IMR-90 (cell line): ENCODE measurements around the gene CAGE1. TPM values are rescaled to one million over a fixed set of nuclear protein-coding genes. Genes with fewer than 3 reads are reported as not detected.

Source experiments
- ATAC-seq: fragments of 200-7000 bp; cut with Tn5 transposase; 2 replicates; pipeline ENCODE4 v1.9.1; 2020; ENCODE audit warnings: low read depth, mild to moderate bottlenecking, moderate library complexity
- BruUV-seq: library from RNA; stranded (reverse); fragments of 400-500 nt; replicated peaks from 2 replicates; lab custom pipeline; 2021; lab: Mats Ljungman, UMichigan
- CTCF ChIA-PET: fragments of 300-600 bp; formaldehyde crosslinking; extraction: SDS; loops from one replicate; lab custom pipeline; 2021; ENCODE audit warnings: antibody characterized with exemption; lab: Yijun Ruan, JAX
- POLR2A ChIA-PET: fragments of 300-600 bp; sonication (Branson Sonifier 250); formaldehyde crosslinking; loops from one replicate; lab custom pipeline; 2022; ENCODE audit warnings: antibody characterized with exemption; ENCODE audit not compliant: unreplicated experiment; lab: Charles Lee
- DNase-seq: peaks from one replicate; pipeline ENCODE4 v3.0.0; 2013
- H2AFZ ChIP-seq: replicated peaks from 2 replicates; pipeline ENCODE3; 2013; ENCODE audit warnings: low read length, mild to moderate bottlenecking; ENCODE audit not compliant: poor library complexity
- H2AK5ac ChIP-seq: 2 replicates; pipeline ENCODE4 v1.6.1; 2013; ENCODE audit warnings: low read depth, low read length, inconsistent platforms
- H2AK9ac ChIP-seq: replicated peaks from 2 replicates; pipeline ENCODE3; 2013; ENCODE audit warnings: mild to moderate bottlenecking, low read depth, low read length, moderate library complexity; ENCODE audit not compliant: poor library complexity
- H2BK120ac ChIP-seq: 2 replicates; pipeline ENCODE4 v1.6.1; 2013; ENCODE audit warnings: low read depth, low read length, inconsistent platforms
- H2BK15ac ChIP-seq: 3 replicates; pipeline ENCODE4 v1.6.1; 2013; ENCODE audit warnings: low read depth, low read length, inconsistent platforms
- H2BK20ac ChIP-seq: 2 replicates; pipeline ENCODE4 v1.6.1; 2013; ENCODE audit warnings: low read depth, mild to moderate bottlenecking, inconsistent platforms, low read length, moderate library complexity
- H2BK5ac ChIP-seq: 2 replicates; pipeline ENCODE4 v1.6.1; 2013; ENCODE audit warnings: mild to moderate bottlenecking, low read depth, low read length, inconsistent platforms; ENCODE audit not compliant: poor library complexity, severe bottlenecking
- H3K14ac ChIP-seq: replicated peaks from 2 replicates; pipeline ENCODE4 v1.6.1; 2013; ENCODE audit warnings: low read depth, low read length, inconsistent platforms
- H3K18ac ChIP-seq: 2 replicates; pipeline ENCODE4 v1.6.1; 2013; ENCODE audit warnings: low read depth, low read length, control low read depth
- H3K23ac ChIP-seq: 2 replicates; pipeline ENCODE4 v1.6.1; 2013; ENCODE audit warnings: low read depth, low read length, inconsistent platforms
- H3K27ac ChIP-seq: 2 replicates; pipeline ENCODE4 v1.5.1; 2013; ENCODE audit warnings: mild to moderate bottlenecking, control low read depth, low read length; ENCODE audit not compliant: insufficient read depth
- H3K27me3 ChIP-seq: 2 replicates; pipeline ENCODE4 v1.6.1; 2013; ENCODE audit warnings: low read length; ENCODE audit not compliant: control insufficient read depth, insufficient read depth
- H3K36me3 ChIP-seq: 2 replicates; pipeline ENCODE4 v1.6.1; 2013; ENCODE audit warnings: low read length, mixed read lengths; ENCODE audit not compliant: control insufficient read depth, insufficient read depth
- H3K4ac ChIP-seq: 2 replicates; pipeline ENCODE4 v1.6.1; 2013; ENCODE audit warnings: low read depth, low read length, inconsistent platforms
- H3K4me1 ChIP-seq: 2 replicates; pipeline ENCODE4 v1.6.1; 2013; ENCODE audit warnings: low read length, mixed read lengths; ENCODE audit not compliant: control insufficient read depth, insufficient read depth
- H3K4me2 ChIP-seq: 2 replicates; pipeline ENCODE4 v1.6.1; 2013; ENCODE audit warnings: low read depth, mild to moderate bottlenecking, control low read depth, low read length, moderate library complexity
- H3K4me3 ChIP-seq: 2 replicates; pipeline ENCODE4 v1.5.1; 2013; ENCODE audit warnings: low read depth, mild to moderate bottlenecking, control low read depth, low read length, moderate library complexity; ENCODE audit not compliant: insufficient read depth
- H3K56ac ChIP-seq: 2 replicates; pipeline ENCODE4 v1.6.1; 2013; ENCODE audit warnings: low read length, inconsistent platforms; ENCODE audit not compliant: insufficient read depth; ENCODE audit errors: extremely low read depth
- H3K79me1 ChIP-seq, 2 experiments: 2 replicates each; pipeline ENCODE4 v1.6.1; 2013; ENCODE audit warnings: low read length in 2 of 2, inconsistent platforms in 1 of 2, low read depth in 1 of 2
- H3K9ac ChIP-seq: 2 replicates; pipeline ENCODE4 v1.6.1; 2013; ENCODE audit warnings: low read depth, low read length, control low read depth
- H3K9me1 ChIP-seq: 2 replicates; pipeline ENCODE4 v1.6.1; 2013; ENCODE audit warnings: low read length, inconsistent platforms; ENCODE audit not compliant: insufficient read depth
- H3K9me3 ChIP-seq: 2 replicates; pipeline ENCODE4 v1.6.1; 2013; ENCODE audit warnings: low read length; ENCODE audit not compliant: control insufficient read depth, insufficient read depth
- H4K20me1 ChIP-seq: 2 replicates; pipeline ENCODE4 v1.6.1; 2013; ENCODE audit warnings: low read length, inconsistent platforms; ENCODE audit not compliant: insufficient read depth
- H4K5ac ChIP-seq: 2 replicates; pipeline ENCODE4 v1.6.1; 2013; ENCODE audit warnings: mild to moderate bottlenecking, low read depth, low read length, control low read depth
- H4K8ac ChIP-seq, 2 experiments: 2 replicates each; pipeline ENCODE4 v1.6.1; 2013; ENCODE audit warnings: low read depth in 2 of 2, low read length in 2 of 2, control low read depth in 1 of 2, inconsistent platforms in 1 of 2
- H4K91ac ChIP-seq: 2 replicates; pipeline ENCODE4 v1.6.1; 2013; ENCODE audit warnings: low read depth, low read length, inconsistent platforms; ENCODE audit not compliant: insufficient read depth
- MXI1 ChIP-seq: IDR thresholded peaks from 2 replicates; pipeline ENCODE4 v1.6.1; 2012; ENCODE audit warnings: low read depth, mild to moderate bottlenecking, low read length, moderate library complexity, borderline replicate concordance
- RCOR1 ChIP-seq: IDR thresholded peaks from 2 replicates; pipeline ENCODE4 v1.6.1; 2012; ENCODE audit warnings: mild to moderate bottlenecking, low read length, improper control_type of control experiment; ENCODE audit not compliant: insufficient replicate concordance
- USF2 ChIP-seq: fragments of 150-350 bp; IDR thresholded peaks from 2 replicates; pipeline ENCODE4 v1.6.1; 2017; ENCODE audit warnings: mild to moderate bottlenecking, antibody characterized with exemption, low read length, low read depth
- WGBS, 2 experiments: methylation state at CpG; one replicate each; pipeline versions ENCODE4 v1.1.5 to v1.1.7; 2013; ENCODE audit warnings: missing lambda C conversion rate in 2 of 2; ENCODE audit not compliant: insufficient read length in 1 of 2; ENCODE audit errors: extremely low coverage in 2 of 2; 5-methylcytosine and 5-hydroxymethylcytosine counted together
- dilution Hi-C: fragments of 300-500 bp; cut with HindIII; formaldehyde crosslinking; loops from one replicate; pipeline ENCODE4 v1.14.3; 2018; ENCODE audit warnings: low sequenced_read_pairs; ENCODE audit not compliant: unreplicated experiment
- in situ Hi-C: fragments of 300-500 bp; cut with MboI; formaldehyde crosslinking; loops from 3 replicates; pipeline ENCODE4 v1.14.3; 2019; ENCODE audit warnings: low sequenced_read_pairs, inconsistent platforms, mixed read lengths
- intact Hi-C: fragments of 100-400 bp; cut with micrococcal nuclease; formaldehyde crosslinking; loops from 2 replicates; pipeline ENCODE4 v1.10.0; 2022
- polyA plus RNA-seq, 3 experiments: library from polyadenylated mRNA; depleted of rRNA; stranded (reverse); fragments of >200 nt; gene quantifications; 2 replicates each; pipeline ENCODE4 v1.2.3, GENCODE V29; 2012; ENCODE audit warnings: low replicate concordance in 1 of 3
- total RNA-seq: library from RNA; depleted of rRNA; stranded (reverse); fragments of >200 nt; gene quantifications from 2 replicates; pipeline ENCODE4 v1.2.3, GENCODE V29; 2012

CAGE1 gene
- total and polyA plus RNA-seq, 2 of the 4 experiments (the other 2 are of a cell fraction) = not detected

GRCh38 chr6:7335519-7335918 lies 54.0 kb downstream of the CAGE1 start:
- no peak overlapping the region for H3K4me3 ChIP-seq
- H2AFZ ChIP-seq = no peak overlapping the region
- H4K5ac ChIP-seq = no peak overlapping the region
- no peak overlapping the region for H3K23ac ChIP-seq
- ChIA-PET CTCF (interaction anchor here (0.6 kb wide), 1 partner anchor 1000 kb away, joined by 3 read pairs; no protein-coding TSS in a partner anchor), POLR2A (no interaction called here)
- H3K27ac ChIP-seq = no peak overlapping the region
- H3K14ac ChIP-seq = no peak overlapping the region
- H2BK15ac ChIP-seq = no peak overlapping the region
- ATAC-seq = no peak
- no peak overlapping the region for H3K4ac ChIP-seq
- no peak overlapping the region for H4K8ac ChIP-seq
- in situ Hi-C loops = no loop called here
- no peak overlapping the region for H2AK9ac ChIP-seq
- no peak overlapping the region for H2BK20ac ChIP-seq
- H2BK120ac ChIP-seq = no peak overlapping the region
- H3K27me3 ChIP-seq = peaks cover 3% of the 10 kb centered on the region
- intact Hi-C loops = no loop called here
- DNase-seq = no peak
- TF ChIP-seq MXI1 (no peak), RCOR1 (no peak), USF2 (no peak)
- WGBS, 2 experiments = no CpG with 5 or more reads among the region's 3 CpGs
- no peaks in the 10 kb centered on the region for H3K4me1 ChIP-seq
- H3K36me3 ChIP-seq = no peaks in the 10 kb centered on the region
- no peak overlapping the region for H3K56ac ChIP-seq
- H4K91ac ChIP-seq = no peak overlapping the region
- no peaks in the 10 kb centered on the region for H3K9me1 ChIP-seq
- no peaks in the 10 kb centered on the region for H4K20me1 ChIP-seq
- dilution Hi-C loops = no loop called here
- no peak overlapping the region for H3K4me2 ChIP-seq
- H3K18ac ChIP-seq = no peak overlapping the region
- no peak overlapping the region for H3K9ac ChIP-seq
- no peak overlapping the region for H2BK5ac ChIP-seq
- no TSS peak for BruUV-seq
- no peaks in the 10 kb centered on the region for H3K9me3 ChIP-seq
- H2AK5ac ChIP-seq = no peak overlapping the region
- H3K79me1 ChIP-seq = no peaks in the 10 kb centered on the region
